Muscle of back (tissue), 11 donors: Measurements from ENCODE around the gene BAIAP2L1. TPM values are rescaled to one million over a fixed set of nuclear protein-coding genes. Genes with fewer than 3 reads are reported as not detected.

Experiments used
- DNase-seq, 3 donors: peaks; one replicate each; pipeline versions ENCODE4 v3.0.0 to v3.0.0-alpha.2; 2013
- polyA plus RNA-seq, 10 donors: library from polyadenylated mRNA; unstranded; fragments of 120-200 nt; gene quantifications; one replicate each; pipeline ENCODE4 v1.2.1, GENCODE V29; 2013; ENCODE audit not compliant: insufficient read length in 10 of 10

BAIAP2L1 gene
- polyA plus RNA-seq, 10 donors = 3.7 to 7.8 (median 6.0) TPM

DNA sequence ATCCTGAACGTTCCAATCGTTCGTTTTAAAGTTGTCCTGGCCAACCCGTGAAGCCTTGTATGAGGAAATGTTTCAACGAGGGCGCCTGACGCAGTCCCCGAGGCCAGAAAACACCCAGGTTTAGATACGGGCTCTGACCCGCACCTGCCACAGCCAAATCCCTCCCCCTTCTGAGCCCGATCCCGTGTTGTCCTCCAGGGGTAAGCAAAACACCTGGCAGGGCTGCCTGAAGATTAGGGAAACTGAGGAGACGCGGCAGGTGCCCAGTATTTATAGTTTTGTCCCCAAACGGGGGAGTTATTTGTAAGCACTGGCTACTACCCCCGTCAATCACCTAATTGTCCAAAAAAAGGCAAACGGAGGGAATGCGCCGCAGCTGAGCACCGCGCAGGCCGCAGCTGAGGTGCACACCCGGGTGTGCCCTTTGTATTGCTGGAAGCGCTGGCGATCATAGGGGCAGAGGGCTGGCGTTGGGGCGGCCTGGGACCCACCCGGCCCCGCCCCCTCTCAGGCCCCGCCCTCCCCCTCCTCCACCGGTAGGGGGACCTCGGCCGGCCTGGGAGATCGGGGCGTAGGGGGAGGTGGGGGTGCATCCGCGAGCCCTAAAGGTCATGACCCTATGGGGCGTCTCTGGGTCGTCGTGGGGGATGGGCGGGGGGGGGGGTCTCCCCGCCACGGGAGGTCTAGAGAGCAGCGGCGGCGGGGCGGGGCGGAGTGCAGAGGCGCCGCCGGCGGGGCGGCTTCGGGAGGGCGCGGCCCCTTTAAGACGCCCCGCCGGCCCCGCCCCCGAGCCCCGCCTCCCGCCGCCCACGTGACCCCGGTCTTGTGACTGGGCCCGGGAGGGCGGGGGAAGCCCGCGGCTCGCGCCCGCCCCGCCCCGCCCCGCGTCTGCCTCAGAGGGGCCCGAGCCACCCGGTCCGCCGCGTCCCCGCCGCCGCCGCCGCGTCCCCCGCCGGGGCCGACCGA, 119.8 kb downstream of the BAIAP2L1 start, which contains the start of gene BRI3:
BRI3 (plus strand) TSS at position 896 of the 966 bp plus-strand sequence. CDS start 110 bp downstream, outside the sequence.
- peak; percentile 89 to 92 (median 91) for DNase-seq

GRCh38 chr7:98280296-98280695, 120.6 kb downstream of the BAIAP2L1 start:
- no peak for DNase-seq

- DNase-seq = no peak
These were observed 122.0 kb downstream of the BAIAP2L1 start for GRCh38 chr7:98278936-98279335.

GRCh38 chr7:98278408-98278807, 122.5 kb downstream of the BAIAP2L1 start:
- DNase-seq = no peak

DNA sequence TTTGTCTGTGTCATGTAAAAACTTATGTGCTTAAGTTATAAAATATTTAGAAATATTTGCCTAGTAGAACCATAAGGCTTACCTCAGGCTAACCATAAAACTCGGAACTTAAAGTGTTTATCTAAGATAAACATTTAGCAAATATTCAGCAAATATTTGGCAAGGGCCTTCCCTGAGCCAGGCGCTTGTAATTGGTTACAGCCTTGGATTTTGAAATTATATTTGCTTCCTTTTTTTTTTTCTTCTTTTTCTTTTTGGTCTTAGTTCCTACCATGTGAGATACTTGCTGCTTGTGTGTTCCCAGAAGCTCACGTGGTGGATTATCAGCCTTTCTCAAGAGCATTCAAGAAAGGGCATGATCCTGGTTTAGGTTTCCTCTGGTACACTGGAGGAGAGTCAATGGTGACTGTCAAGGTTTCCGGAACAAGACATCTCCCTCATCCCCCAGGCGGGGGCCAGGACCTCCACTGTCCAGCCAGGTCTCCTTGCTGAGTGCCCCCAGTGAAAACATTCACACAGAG, 124.6 kb downstream of the BAIAP2L1 start:
- no peak for DNase-seq

GRCh38 chr7:98267303-98267702, 133.6 kb downstream of the BAIAP2L1 start:
- no peak for DNase-seq

GRCh38 chr7:98266840-98267239, 134.1 kb downstream of the BAIAP2L1 start:
- no peak for DNase-seq

- no peak for DNase-seq
These were observed 135.0 kb downstream of the BAIAP2L1 start for GRCh38 chr7:98265841-98266271.

GRCh38 chr7:98257701-98258100, 143.2 kb downstream of the BAIAP2L1 start:
- no peak for DNase-seq

- DNase-seq = no peak
These were observed 144.5 kb downstream of the BAIAP2L1 start for GRCh38 chr7:98256431-98256830.

DNA sequence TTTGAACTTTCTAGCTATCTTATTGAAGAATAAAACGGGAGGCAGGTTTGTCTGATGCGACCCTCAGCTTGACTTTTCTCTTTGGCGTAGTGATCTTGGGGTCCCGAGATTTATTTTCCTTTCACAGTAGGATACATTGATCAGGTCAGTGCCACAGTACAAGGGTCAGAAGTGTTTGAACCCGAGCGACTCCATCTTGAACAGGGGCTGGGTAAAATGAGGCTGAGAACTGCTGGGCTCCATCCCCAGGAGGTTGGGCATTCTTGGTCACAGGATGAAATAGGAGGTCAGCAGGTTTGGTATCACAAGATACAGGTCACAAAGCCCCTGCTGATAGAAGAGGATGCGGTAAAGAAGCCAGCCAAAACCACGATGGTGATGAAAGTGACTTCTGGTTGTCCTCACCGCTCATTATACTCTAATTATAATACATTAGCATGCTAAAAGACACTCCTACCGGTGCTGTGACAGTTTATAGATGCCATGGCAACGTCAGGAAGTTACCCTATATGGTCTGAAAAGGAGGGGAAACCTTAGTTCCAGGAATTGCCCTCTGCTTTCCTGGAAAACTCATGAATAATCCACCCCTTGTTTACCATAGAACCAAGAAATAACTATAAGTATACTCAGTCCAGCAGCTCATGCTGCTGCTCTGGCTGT, 145.8 kb downstream of the BAIAP2L1 start:
- DNase-seq = no peak

GRCh38 chr7:98254516-98254915, 146.4 kb downstream of the BAIAP2L1 start:
- DNase-seq = no peak

GRCh38 chr7:98252425-98253054, 148.3 kb downstream of the BAIAP2L1 start:
- no peak for DNase-seq

GRCh38 chr7:98251601-98252424, 149.1 kb downstream of the BAIAP2L1 start, which contains the start of gene TECPR1:
TSS of gene TECPR1 (minus strand) at chr7:98252232. CDS start at chr7:98246146, 6,086 bp downstream.
- peak; percentile 81 to 97 (median 94) for DNase-seq

DNA sequence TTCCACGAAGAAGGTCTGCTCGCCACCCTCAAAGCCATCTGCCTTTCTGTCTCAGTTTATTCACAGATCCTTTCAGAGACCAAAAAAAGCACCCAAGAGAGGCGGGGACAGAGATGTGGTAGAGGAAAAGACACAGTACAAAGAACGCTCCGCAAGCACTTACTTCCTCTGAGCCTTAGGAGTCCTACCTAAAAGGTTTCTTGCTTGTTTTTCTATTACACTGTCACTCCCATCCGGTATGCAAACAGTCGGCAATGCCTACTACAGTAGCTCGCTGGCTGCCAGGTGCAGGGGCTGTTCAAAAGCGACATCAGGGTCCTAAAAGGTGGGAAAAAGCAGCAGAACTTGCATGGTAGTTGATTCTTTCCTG, 149.7 kb downstream of the BAIAP2L1 start:
- no peak for DNase-seq

DNA sequence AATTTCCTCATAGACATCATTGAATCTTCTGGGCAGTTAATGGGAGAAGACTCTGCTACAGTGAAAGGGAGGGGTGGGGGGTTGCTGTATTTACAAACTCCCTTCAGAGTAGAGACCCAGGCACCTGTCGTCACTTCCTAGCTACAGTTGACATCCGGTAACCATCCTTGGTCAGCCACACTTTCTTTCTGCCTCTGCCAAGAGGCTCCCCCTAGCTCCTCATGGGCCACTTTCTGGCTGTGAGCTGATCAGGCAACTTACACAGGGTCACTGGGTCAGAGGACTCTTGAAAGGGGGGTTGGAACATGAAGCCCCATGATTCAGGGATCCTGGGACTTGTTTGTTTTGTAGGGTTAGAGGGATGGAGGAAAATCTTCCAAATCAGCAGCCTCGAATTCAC, 150.1 kb downstream of the BAIAP2L1 start:
- DNase-seq = no peak

DNA sequence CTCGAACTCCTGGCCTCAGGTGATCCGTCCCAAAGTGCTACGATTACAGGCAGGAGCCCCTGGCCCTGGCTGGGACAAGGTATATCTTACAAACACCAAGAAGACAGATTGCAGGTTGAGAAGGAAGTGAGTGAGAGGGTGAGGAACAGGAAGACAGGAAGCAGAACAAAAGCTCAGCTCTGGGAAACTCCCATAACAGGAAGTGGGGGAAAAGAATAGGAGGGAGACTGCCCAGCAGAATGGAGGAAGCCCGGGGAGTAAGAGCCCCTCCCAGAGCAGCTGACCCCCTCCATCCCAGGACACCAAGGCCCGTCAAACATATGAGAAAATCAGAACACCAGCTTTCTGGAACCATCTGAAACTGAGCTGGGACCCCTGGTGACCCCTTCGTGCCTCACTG, 151.8 kb downstream of the BAIAP2L1 start:
- no peak for DNase-seq

DNA sequence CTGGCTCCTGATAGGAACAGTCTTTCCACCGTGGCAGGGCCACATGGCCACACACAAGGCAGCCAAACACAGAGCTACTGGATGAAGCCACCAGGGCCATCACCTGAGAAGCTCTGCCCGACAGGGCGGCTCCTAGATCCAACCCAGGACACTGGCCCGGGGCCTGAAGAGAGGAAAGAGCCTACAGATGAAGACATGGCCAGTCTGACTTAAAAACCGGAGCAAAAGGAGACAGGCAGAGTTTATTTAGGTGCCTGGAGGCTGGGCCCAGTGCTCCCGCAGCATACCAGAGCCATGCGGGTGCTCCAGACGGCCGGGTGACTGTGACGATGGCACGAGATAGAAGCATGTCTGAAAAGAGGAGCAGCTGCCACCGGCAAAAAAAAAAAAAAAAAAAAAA, 152.7 kb downstream of the BAIAP2L1 start:
- DNase-seq = no peak

DNA sequence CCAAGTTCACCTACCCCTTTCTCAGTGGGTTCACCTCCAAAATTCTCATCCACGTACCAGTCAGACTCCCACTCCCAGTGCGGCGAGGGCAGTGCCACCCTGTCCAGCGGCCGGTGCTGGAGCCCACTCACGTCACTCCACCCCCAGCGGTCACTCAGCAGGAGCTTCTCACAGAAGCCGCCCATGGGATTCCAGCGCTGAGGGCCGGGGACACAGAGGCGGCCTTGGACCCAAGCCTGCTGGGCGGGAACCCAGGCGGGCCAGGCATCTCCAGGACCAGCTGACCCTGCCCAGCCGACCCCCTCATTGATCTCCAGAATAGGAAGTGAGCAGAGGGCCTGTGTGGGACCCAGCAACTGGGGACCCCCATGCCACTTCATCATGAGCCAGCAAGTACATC, 156.0 kb downstream of the BAIAP2L1 start:
- DNase-seq = no peak

- no peak for DNase-seq
These were observed 158.0 kb downstream of the BAIAP2L1 start for GRCh38 chr7:98242934-98243333.

- DNase-seq = no peak
These were observed 158.5 kb downstream of the BAIAP2L1 start for GRCh38 chr7:98242342-98242741.
